ENCODE measurements around the gene MBD2. TPM values are rescaled to one million over a fixed set of nuclear protein-coding genes. Genes with fewer than 3 reads are reported as not detected.
"Not testable (repeated sequence)": the region's sequence is repeated elsewhere in the genome, so short reads cannot be mapped to it uniquely, and the experiment has no call there.

Gene MBD2
- total RNA-seq, 2 experiments from 2014 or later: 116 to 133 TPM

GRCh38 chr18:54130177-54130576 is 94.3 kb downstream of the MBD2 start:
- Mint-ChIP-seq H3K4me3 (no peak overlapping the region), H3K27ac (no peak overlapping the region), H3K36me3 (no peaks in the 10 kb centered on the region), H3K27me3 (no peaks in the 10 kb centered on the region), H3K4me1 (peaks cover 6% of the 10 kb centered on the region), H3K9me3 (no peaks in the 10 kb centered on the region)
- DNase-seq: no peak

GRCh38 chr18:54129448-54130067 is 94.9 kb downstream of the MBD2 start:
- Mint-ChIP-seq H3K27me3 (no peaks in the 10 kb centered on the region), H3K4me1 (peaks cover 6% of the 10 kb centered on the region)

DNA sequence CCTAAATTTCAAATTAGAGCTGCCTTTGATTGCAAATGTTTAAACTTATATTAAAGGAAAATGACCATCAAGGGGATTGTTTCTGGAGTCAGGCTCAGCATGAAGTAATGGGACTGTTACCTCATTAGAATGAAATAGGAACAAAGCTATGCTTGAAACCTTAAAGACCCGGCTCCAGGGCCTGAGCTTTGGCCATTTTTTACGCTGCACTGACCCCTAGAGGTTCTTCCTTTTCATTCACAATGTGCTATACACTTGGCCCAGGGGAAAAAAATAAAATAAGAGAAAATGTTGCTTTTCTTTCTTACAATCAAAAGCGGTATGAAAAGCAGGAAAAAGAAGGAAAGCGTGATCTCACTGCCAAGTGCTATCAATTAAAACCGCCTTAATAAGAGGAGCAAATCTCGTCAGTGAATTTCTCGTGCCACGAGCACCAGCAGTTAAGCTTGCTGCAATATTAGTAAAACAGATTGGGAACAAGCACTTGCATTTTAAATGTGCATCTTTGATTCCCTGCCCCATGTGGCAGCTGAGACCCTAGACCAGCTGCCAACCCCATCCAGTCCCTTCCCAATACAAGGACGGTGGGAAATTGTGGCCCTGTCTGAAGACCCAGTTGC is 96.6 kb downstream of the MBD2 start:
- Mint-ChIP-seq H3K4me1 (peaks cover 6% of the 10 kb centered on the region), H3K9me3 (no peaks in the 10 kb centered on the region), H3K4me3 (no peak overlapping the region), H3K27ac (no peak overlapping the region), H3K36me3 (no peaks in the 10 kb centered on the region), H3K27me3 (no peaks in the 10 kb centered on the region)
- no peak for DNase-seq

More at GRCh38 chr18:54129448-54130067, 94.9 kb downstream of the MBD2 start:
- H3K9me3 Mint-ChIP-seq: no peaks in the 10 kb centered on the region
- no peaks in the 10 kb centered on the region for H3K36me3 Mint-ChIP-seq
- H3K4me3 Mint-ChIP-seq: no peak overlapping the region
- no peak for DNase-seq
- H3K27ac Mint-ChIP-seq: no peak overlapping the region

DNA sequence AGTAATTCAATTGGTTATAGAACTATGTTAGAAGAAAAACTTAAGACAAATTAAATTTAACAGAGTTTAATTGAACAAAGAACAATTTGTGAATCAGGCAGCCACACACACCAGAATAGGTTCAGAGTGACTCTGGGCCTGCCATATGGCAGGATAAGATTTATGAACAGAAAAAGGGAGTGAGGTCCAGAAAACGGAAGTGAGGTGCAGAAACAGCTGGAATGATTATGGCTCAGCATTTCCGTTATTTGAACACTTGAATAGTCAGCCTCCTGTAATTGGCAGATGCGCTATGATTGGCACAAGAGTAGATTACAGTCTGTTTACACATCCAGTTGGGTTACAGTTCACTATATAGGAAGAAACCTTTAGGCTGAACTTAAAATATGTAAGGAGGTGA is 99.0 kb downstream of the MBD2 start:
- Mint-ChIP-seq H3K27ac (no peak overlapping the region), H3K27me3 (no peaks in the 10 kb centered on the region), H3K4me1 (peaks cover 6% of the 10 kb centered on the region), H3K4me3 (no peak overlapping the region), H3K9me3 (no peaks in the 10 kb centered on the region), H3K36me3 (no peaks in the 10 kb centered on the region)
- DNase-seq: no peak

DNA sequence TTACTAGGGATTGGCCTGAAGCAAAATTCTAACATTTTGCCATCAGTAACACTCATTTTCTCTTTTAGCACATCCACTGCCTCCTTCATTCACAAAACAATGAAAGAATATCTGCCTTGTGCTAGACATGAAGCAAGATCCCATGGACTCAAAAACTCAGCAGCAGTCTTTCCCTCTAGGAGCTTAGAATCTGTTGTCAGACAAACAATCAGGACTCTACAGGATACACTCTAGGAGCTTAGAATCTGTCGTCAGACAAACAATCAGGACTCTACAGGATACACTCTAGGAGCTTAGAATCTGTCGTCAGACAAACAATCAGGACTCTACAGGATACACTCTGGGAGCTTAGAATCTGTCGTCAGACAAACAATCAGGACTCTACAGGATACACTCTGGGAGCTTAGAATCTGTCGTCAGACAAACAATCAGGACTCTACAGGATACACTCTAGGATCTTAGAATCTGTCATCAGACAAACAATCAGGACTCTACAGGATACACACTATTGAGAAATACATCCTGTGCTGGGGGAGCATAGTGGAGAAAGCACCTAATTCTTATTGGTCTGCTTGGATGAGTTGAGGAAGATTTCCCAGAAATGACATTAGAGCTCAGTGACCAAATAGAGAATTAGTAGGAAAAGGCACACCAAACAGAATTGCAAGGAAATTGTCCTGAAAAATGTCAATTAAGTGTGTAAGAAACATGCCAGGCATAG is 100.6 kb downstream of the MBD2 start:
- not testable (repeated sequence) for H3K27ac Mint-ChIP-seq, H3K36me3 Mint-ChIP-seq, H3K9me3 Mint-ChIP-seq, H3K27me3 Mint-ChIP-seq, H3K4me3 Mint-ChIP-seq, DNase-seq, H3K4me1 Mint-ChIP-seq

- Mint-ChIP-seq H3K36me3 (no peaks in the 10 kb centered on the region), H3K4me3 (peak overlapping the region; percentile 56)
Measured at GRCh38 chr18:54119524-54120019, 104.9 kb downstream of the MBD2 start.

DNA sequence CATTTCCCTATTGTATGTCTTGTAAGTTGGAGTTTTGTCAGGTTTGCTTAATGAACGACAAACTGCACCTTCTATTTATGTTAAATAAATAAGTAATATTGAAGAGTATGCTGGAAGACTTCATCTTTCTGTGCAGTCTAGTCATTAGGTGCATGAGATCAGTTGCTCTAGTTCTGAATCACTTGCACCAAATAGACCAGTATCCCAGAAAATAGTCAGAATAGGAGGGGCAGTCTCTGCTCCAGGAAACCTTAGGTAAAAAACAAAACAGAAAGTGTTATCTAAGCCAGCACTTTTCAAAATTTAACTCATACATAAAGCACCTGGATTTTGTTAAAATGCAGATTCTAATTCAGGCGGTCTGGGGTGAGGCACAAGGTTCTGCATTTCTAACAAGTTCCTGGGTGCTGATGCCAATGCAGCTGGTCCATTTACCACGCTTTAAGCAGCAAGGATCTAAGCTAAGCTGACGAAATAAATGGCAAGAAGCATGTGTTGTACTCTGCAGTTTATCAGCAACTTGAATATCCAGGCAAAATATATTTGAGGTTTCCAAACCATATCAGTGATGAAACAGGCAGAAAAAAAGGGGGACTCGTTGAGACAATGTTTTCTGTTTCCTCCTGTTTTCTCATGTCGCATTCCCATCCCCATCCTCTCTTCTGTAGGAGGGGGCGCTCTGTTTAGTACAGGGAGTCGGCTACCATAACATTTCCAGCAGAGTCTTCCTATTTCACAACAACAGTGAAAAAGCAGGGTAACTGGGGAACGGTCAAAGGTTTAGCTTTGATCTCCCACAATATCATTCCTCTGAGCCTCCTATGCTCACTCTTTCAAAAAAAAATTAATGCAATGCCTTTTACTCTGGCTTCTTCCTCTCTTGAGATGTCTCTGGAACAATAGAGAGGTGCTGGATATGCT is 106.4 kb downstream of the MBD2 start:
- no peak for DNase-seq
- no peaks in the 10 kb centered on the region for H3K27me3 Mint-ChIP-seq
- no peak overlapping the region for H3K27ac Mint-ChIP-seq
- H3K9me3 Mint-ChIP-seq: no peaks in the 10 kb centered on the region
- no peaks in the 10 kb centered on the region for H3K36me3 Mint-ChIP-seq
- H3K4me1 Mint-ChIP-seq: peaks cover 2% of the 10 kb centered on the region
- H3K4me3 Mint-ChIP-seq: no peak overlapping the region

More at GRCh38 chr18:54119524-54120019, 104.9 kb downstream of the MBD2 start:
- Mint-ChIP-seq H3K9me3 (no peaks in the 10 kb centered on the region), H3K27ac (peak overlapping the region; percentile 26), H3K27me3 (no peaks in the 10 kb centered on the region), H3K4me1 (peaks cover 2% of the 10 kb centered on the region)
- DNase-seq: no peak

DNA sequence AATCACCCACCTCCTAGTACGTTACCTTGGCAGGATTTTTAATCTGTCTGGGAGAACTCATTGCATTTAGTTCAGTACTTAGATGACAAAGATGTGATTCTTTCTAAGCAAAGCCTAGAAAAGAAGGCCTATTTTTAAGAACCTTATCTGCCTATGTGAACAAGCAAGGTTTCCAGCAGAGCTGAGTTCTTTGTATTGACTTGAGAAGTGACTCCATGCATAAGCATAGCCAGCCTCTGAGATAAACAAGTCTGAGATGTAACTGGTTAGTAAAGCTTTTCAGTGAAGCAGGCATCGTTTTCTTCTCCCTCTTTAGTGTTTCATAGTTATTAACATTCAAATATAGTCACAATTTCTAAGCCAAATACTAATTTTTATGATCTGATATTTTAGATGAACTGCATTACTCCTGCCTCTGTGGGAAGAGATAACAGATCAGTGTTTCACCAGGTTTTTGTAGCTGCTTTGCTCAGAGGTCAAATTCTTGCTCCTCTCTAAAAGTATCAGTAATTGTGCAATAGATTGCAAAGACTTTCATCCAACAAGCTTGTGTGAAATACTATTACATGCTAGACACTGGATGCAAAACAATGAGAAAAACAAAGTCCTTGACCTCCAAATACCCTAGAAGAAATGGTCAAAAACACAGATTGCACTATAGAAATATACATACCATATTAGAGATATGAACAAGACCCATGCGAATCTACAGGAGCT is 107.8 kb downstream of the MBD2 start:
- H3K9me3 Mint-ChIP-seq: no peaks in the 10 kb centered on the region

DNA sequence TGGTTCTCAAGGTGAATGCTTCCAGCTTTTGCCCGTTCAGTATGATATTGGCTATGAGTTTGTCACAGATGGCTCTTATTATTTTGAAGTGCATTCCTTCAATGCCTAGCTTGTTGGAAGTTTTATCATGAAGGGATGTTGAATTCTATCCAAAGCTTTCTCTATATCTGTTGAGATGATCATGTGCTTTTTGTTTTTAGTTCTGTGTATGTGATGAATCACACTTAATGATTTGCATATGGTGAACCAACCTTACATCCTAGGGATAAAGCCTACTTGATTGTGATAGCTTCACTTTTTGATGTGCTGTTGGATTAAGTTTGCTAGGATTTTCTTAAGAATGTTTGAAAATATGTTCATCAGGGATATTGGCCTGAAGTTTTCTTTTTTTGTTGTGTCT is 112.1 kb downstream of the MBD2 start:
- Mint-ChIP-seq H3K27ac (no peak overlapping the region), H3K36me3 (no peaks in the 10 kb centered on the region), H3K4me1 (no peaks in the 10 kb centered on the region), H3K27me3 (no peaks in the 10 kb centered on the region), H3K9me3 (no peaks in the 10 kb centered on the region), H3K4me3 (no peak overlapping the region)
- no peak for DNase-seq

More for the DNA sequence above, 107.8 kb downstream of the MBD2 start:
- DNase-seq: no peak
- Mint-ChIP-seq H3K4me3 (no peak overlapping the region), H3K27ac (no peak overlapping the region), H3K4me1 (peaks cover 2% of the 10 kb centered on the region), H3K36me3 (no peaks in the 10 kb centered on the region), H3K27me3 (no peaks in the 10 kb centered on the region)

DNA sequence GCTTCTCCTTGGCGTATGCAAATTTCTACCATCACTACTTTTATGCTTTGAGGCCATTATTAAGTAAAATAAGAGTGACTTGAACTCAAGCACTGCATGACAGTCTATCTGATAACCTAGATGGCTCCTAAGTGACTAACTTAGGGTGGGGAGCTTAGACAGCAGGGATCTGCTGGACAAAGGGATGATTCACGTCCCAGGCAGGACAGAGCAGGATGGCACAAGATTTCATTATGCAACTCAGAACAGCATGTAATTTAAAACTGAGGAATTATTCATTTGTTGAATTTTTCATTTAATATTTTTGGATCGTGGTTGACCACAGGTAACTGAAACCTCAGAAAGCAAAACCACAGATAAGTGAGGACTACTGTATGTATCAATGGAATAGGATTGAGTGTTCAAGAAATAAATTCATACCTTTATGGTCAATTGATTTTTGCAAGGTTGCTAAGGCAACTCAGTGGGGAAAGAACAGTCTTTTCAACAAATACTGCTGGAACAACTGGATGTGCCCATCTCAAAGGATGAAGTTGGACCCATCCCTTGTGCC is 115.3 kb downstream of the MBD2 start:
- H3K27ac Mint-ChIP-seq: no peak overlapping the region

GRCh38 chr18:54102123-54102522 is 122.3 kb downstream of the MBD2 start:
- H3K9me3 Mint-ChIP-seq: no peaks in the 10 kb centered on the region
- no peaks in the 10 kb centered on the region for H3K4me1 Mint-ChIP-seq
- no peak overlapping the region for H3K27ac Mint-ChIP-seq
- no peaks in the 10 kb centered on the region for H3K36me3 Mint-ChIP-seq
- peaks cover 4% of the 10 kb centered on the region for H3K27me3 Mint-ChIP-seq
- H3K4me3 Mint-ChIP-seq: no peak overlapping the region
- DNase-seq: no peak

More for the DNA sequence above, 115.3 kb downstream of the MBD2 start:
- Mint-ChIP-seq H3K4me3 (no peak overlapping the region), H3K36me3 (no peaks in the 10 kb centered on the region), H3K4me1 (no peaks in the 10 kb centered on the region), H3K27me3 (peaks cover 4% of the 10 kb centered on the region), H3K9me3 (no peaks in the 10 kb centered on the region)
- no peak for DNase-seq

Data from activated naive CD8-positive, alpha-beta T cell treated with anti-CD3 and anti-CD28 coated beads for 36 hours (primary cell).